ENCODE measurements around the gene BBS4.
"Not testable (repeated sequence)": the region's sequence is repeated elsewhere in the genome, so short reads cannot be mapped to it uniquely, and the experiment has no call there.

Gene BBS4

DNA sequence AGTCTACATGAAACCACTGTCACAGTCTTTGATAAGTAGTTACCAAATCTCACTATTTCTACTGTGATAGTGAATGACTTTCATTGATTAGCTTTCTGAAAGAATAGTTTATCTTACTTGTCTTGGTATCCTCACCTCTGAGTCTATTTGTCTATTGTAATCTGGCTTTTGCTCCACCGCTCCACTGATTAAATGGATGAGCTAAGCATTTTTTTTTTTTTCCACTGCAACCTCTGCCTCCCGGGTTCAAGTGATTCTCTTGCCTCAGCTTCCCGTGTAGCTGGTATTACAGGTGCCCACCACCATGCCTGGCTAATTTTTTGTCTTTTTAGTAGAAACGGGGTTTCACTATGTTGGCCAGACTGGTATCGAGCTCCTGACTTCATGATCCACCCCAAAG is 12.9 kb downstream of the BBS4 start:
- DNase-seq (ENCODE audit: low read depth): no peak

DNA sequence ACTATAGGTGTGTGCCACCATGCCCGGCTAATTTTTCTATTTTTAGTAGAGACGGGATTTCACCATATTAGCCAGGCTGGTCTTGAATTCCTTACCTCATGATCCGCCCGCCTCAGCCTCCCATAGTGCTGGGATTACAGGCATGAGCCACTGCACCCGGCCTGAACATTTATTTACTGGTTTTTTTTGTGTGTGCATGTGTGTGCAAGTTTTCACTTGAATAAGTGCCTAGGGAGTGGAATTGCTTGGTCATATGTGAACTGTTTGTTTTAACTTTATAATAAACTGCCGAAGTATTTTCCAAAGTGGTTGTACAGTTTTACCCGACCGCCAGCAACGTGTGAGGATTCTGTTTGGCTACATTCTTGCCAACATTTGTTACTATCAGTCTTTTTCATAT is 14.1 kb downstream of the BBS4 start:
- TF ChIP-seq, protein P1, sequence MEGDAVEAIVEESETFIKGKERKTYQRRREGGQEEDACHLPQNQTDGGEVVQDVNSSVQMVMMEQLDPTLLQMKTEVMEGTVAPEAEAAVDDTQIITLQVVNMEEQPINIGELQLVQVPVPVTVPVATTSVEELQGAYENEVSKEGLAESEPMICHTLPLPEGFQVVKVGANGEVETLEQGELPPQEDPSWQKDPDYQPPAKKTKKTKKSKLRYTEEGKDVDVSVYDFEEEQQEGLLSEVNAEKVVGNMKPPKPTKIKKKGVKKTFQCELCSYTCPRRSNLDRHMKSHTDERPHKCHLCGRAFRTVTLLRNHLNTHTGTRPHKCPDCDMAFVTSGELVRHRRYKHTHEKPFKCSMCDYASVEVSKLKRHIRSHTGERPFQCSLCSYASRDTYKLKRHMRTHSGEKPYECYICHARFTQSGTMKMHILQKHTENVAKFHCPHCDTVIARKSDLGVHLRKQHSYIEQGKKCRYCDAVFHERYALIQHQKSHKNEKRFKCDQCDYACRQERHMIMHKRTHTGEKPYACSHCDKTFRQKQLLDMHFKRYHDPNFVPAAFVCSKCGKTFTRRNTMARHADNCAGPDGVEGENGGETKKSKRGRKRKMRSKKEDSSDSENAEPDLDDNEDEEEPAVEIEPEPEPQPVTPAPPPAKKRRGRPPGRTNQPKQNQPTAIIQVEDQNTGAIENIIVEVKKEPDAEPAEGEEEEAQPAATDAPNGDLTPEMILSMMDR (conservative IDR thresholded peaks at IDR 0.05; ENCODE audit: low read depth, low read length): no peak
- DNase-seq (ENCODE audit: low read depth): no peak
- H3K4me3 ChIP-seq (ENCODE audit: low read length): no peak overlapping the region

More for the DNA sequence above, 12.9 kb downstream of the BBS4 start:
- TF ChIP-seq, protein P1 (conservative IDR thresholded peaks at IDR 0.05; ENCODE audit: low read depth, low read length): no peak
- no peak overlapping the region for H3K4me3 ChIP-seq (ENCODE audit: low read length)

DNA sequence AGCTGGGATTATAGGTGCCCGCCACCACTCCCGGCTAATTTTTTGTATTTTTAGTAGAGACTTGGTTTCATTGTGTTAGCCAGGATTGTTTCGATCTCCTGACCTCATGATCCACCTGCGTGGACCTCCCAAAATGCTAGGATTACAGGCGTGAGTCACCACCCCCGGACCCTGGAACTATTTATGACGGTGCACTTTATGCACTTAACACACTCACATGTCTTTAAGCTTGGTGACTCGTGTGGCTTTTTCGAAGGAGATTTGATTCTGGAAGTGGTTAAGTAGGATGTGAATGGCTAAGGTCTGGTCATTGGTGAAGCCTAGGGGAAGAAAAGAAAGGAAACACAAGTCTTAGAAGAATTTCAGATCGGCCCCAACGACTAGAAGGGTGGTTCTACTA is 20.3 kb downstream of the BBS4 start:
- H3K4me3 ChIP-seq (ENCODE audit: low read length): no peak overlapping the region
- TF ChIP-seq, protein P1 (conservative IDR thresholded peaks at IDR 0.05; ENCODE audit: low read depth, low read length): no peak
- DNase-seq (ENCODE audit: low read depth): peak; percentile 36

DNA sequence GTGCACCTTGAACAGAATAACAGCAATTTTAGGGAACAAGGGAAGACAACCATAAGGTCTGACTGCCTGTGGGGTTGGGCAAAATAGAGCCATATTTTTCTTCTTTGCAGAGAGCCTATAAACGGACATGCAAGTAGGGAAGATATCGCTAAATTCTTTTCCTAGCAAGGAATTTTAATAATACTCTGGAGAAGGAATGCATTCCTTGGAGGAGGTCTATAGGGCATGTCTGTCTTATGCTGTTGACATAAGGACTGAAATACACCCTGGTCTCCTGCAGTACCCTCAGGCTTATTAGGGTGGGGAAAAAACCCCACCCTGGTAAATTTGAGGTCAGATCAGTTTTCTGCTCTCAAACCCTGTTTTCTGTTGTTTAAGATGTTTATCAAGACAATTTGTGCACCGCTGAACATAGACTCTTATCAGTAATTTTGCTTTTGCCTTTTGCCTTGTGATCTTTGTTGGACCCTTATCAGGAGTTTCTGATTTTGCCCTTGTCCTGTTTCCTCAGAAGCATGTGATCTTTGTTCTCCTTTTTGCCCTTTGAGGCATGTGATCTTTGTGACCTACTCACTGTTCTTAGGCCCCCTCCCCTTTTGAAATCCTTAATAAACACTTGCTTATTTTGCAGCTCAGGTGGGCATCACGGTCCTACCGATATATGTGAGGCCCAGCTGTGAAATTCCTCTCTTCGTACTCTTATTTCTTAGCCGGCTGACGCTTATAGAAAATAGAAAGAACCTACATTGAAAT is 22.7 kb downstream of the BBS4 start:
- DNase-seq (ENCODE audit: low read depth); H3K4me3 ChIP-seq (ENCODE audit: low read length): not testable (repeated sequence)

DNA sequence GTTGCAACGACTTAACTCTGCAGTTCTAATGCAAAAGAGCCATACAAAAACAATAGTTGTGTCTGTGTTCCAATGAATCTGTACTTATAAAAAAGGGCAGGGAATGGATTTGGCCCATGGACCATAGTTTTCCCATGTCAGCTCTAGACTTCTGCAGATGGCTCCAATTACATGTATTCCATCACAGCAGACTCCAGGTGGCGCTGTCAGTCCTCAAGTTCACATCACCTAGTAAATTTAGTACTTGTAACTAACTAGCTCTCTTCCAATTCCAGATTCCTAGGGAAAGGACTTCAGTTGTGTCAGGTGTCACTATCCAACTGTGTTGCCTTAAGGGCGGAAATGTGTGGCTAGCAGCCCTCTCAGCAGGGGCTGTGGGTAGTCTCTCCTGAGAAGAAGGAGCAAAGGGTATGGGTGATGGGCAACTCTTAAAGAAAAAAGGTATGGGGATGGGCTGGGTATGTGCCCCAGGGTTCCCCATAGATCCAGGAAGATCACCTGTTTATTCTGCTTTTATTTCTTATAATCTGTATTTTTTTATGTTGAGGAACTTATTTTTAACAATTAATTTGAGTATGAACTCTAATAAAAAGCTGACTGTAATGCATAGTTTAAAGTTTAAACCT is 36.2 kb downstream of the BBS4 start:
- TF ChIP-seq, protein P1 (conservative IDR thresholded peaks at IDR 0.05; ENCODE audit: low read depth, low read length): peak; percentile 81
- peak; percentile 34 for DNase-seq (ENCODE audit: low read depth)
- H3K4me3 ChIP-seq (ENCODE audit: low read length): no peak overlapping the region

DNA sequence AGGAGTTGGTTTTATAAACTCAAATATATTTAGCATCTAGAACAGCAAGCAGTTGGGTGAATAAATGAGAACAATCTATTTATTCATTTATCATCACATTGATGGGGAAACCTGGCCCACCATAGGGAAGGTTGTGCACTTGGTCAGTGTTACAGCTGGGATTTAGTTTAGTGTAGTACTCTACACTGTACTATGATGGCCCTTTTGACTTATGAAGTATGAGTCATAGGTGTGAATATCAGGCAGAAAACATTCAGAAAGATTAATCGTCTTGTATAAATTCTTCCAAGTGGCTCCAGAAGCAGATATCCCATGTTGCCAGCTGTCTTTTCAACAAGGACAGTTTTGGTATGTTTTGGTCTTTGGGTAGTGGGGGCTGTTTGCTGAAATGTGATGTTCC is 38.0 kb downstream of the BBS4 start:
- TF ChIP-seq, protein P1 (conservative IDR thresholded peaks at IDR 0.05; ENCODE audit: low read depth, low read length): no peak
- DNase-seq (ENCODE audit: low read depth): no peak
- no peak overlapping the region for H3K4me3 ChIP-seq (ENCODE audit: low read length)

DNA sequence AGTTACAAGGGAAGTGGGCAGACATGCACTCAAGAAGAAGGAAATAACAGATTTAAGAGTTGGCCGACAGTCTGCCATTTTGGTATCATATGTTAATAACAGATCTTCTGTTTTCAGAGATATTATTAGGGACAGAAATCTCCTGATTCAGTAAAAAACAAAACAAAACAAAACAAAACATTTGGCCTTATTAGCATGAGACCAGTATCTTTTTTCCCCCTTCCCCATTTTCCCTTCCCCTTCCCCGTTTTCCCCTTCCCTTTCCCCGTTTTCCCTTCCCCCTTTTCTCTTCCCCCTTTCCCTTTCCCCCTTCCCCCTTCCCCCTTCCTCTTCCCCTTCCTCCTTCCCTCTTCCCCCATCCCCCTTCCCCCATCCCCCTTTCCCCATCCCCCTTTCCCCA is 39.4 kb downstream of the BBS4 start:
- TF ChIP-seq, protein P1 (conservative IDR thresholded peaks at IDR 0.05; ENCODE audit: low read depth, low read length): no peak

DNA sequence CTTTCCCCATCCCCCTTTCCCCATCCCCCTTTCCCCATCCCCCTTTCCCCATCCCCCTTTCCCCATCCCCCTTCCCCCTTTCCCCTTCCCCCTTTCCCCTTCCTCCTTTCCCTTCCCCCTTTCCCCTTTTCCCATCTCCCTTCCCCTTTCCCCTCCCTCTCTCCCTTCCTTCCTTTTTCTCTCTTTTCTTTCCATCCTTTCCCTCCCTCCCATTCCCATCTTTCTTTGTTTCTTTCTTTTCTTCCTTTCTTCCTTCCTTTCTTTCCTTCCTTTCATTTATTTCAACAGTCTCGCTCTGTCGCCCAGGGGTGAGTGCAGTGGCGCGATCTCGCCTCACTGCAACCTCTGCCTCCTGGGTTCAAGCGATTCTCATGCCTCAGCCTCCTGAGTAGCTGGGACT is 39.8 kb downstream of the BBS4 start:
- not testable (repeated sequence) for H3K4me3 ChIP-seq (ENCODE audit: low read length); DNase-seq (ENCODE audit: low read depth)

More for the DNA sequence above, 39.4 kb downstream of the BBS4 start:
- DNase-seq (ENCODE audit: low read depth): no peak
- H3K4me3 ChIP-seq (ENCODE audit: low read length): no peak overlapping the region
